OCI-LY7 (cell line): ENCODE data around the gene ACTN2.
"Not testable (repeated sequence)": the region's sequence is repeated elsewhere in the genome, so short reads cannot be mapped to it uniquely, and the experiment has no call there.

Experiments used
- EZH2phosphoT487 ChIP-seq: fragments of 200-600 bp; sonication (generic); IDR thresholded peaks from 2 replicates; pipeline ENCODE4 v1.6.1; 2018; ENCODE audit warnings: low read depth, borderline replicate concordance, mild to moderate bottlenecking, mixed run types, antibody characterized with exemption, low read length, moderate library complexity, mixed read lengths
- TF ChIP-seq, protein P1 (sequence below): fragments of 200-600 bp; sonication (generic); conservative IDR thresholded peaks from 2 replicates; pipeline ENCODE4 v1.5.1; 2014; ENCODE audit warnings: mild to moderate bottlenecking, antibody characterized with exemption, low read length, moderate library complexity, mixed read lengths

DNA sequence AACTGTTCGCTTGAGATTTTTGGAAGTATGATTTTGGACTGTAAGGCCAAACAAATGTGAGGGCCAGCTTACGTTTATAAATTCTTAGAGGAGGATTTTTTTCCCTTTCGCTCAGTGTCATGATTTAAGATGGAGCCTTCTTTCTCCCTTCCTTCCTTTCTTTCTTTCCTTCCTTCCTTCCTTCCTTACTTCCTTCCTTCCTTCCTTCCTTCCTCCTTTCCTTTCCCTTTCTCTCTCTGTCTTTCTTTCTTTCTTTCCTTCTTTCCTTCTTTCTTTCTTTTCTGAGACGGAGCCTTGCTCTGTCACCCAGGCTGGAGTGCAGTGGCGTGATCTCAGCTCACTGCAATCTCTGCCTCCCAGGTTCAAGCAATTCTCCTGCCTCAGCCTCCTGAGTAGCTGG, 17.4 kb upstream of the ACTN2 start:
- TF ChIP-seq, protein P1, sequence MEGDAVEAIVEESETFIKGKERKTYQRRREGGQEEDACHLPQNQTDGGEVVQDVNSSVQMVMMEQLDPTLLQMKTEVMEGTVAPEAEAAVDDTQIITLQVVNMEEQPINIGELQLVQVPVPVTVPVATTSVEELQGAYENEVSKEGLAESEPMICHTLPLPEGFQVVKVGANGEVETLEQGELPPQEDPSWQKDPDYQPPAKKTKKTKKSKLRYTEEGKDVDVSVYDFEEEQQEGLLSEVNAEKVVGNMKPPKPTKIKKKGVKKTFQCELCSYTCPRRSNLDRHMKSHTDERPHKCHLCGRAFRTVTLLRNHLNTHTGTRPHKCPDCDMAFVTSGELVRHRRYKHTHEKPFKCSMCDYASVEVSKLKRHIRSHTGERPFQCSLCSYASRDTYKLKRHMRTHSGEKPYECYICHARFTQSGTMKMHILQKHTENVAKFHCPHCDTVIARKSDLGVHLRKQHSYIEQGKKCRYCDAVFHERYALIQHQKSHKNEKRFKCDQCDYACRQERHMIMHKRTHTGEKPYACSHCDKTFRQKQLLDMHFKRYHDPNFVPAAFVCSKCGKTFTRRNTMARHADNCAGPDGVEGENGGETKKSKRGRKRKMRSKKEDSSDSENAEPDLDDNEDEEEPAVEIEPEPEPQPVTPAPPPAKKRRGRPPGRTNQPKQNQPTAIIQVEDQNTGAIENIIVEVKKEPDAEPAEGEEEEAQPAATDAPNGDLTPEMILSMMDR, result not testable (repeated sequence)
- not testable (repeated sequence) for TF ChIP-seq EZH2phosphoT487
